ENCODE results near the gene MEN1. TPM values are rescaled to one million over a fixed set of nuclear protein-coding genes. Genes with fewer than 3 reads are reported as not detected.

Gene MEN1
- total RNA-seq, result 10 to 100 TPM in 1 of 2 donors, 1 to 10 TPM in 1; 9.7 to 35.1 TPM

DNA sequence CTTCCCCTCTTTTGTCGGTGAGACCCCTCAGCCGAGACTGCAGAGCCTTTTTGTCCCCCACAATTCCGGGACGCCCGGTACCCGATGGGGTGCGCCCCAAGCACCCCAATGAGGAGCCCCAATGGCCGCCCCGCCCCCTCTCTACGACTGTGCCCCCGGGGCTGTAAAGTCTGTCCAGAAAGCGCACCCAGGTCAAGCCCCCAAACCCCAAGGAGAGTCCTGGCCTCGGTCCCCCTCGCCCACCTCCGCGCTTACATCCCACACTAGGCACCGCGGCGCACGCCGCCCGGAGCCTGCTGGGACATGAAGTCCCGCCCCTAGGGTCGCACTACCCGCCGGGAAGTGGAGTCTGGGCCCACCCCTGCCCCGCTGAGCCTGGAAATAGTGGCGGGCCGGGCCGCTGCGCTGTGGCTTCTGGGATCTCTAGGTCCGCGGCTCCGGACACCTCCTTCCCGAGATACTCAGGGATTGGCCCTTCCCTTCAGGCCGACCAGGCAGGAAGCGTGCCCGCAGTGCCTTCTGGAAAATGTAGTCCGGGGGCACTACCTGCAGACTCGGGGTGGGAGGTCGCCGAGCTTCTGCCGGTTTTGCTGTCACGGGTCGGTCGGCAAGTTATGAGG lies at the start of gene MEN1:
TSS of gene MEN1 (minus strand) at position 281 of the 620 bp plus-strand sequence. CDS start 442 bp downstream, outside the sequence.
- Mint-ChIP-seq H3K27ac (peak within 1 kb of the TSS; percentile 85 to 86), H3K36me3 (peaks cover 5 to 6% of the 10 kb centered on the region in 2 donors), H3K9me3 (no peaks in the 10 kb centered on the region)
- ATAC-seq, result peak; percentile 89 to 93
- peak; percentile 69 to 79 for DNase-seq (ENCODE audit: low spot score in 2 of 2)

- DNase-seq (ENCODE audit: low spot score in 2 of 2), result peak; percentile 64 to 79
- Mint-ChIP-seq H3K36me3 (peaks cover 30 to 31% of the 10 kb centered on the region in 2 donors), H3K27ac (peak overlapping the region; percentile 95 to 99), H3K9me3 (no peaks in the 10 kb centered on the region)
- peak; percentile 57 to 85 for ATAC-seq
These were observed 49.4 kb upstream of the MEN1 start for GRCh38 chr11:64859542-64860414.

DNA sequence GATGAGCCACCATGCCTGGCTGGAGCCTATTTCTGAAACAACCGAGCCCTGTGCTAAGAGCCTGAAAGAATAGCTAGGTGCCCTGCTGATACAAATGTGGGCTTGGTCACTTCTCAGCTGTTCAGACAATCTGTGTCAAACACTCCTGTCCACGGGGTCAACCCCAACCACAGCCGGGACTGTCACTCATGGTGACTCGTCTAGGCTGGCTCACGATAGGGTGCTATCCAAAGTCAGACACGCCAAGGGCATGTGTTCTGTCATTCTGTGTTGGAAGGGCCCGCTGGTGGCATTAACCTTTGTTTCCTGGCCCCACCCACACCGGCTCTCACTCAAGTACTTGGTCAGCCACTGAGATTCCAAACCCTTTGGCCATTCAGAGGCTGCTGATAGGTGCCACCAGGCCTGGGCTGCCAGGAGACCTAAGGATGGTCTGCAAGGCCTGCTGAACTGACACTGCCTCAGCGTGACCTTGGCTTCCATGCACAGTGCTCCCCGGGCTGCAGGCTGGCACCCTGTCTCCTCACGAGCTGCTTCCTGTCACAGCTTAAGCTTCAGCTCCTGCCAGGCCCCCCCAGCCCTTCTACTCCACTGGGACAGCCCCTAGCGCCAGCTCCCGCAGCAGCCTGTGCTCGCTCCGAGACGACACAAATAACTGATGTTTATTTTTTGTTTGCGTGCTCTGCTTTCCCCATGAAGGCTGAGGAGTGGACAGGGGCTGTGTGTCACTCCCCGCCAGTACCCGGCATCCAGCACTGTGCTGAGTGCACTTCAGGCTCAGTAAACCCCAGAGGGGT lies 48.3 kb upstream of the MEN1 start:
- Mint-ChIP-seq H3K9me3 (no peaks in the 10 kb centered on the region), H3K36me3 (peaks cover 38 to 39% of the 10 kb centered on the region in 2 donors), H3K27ac (peak overlapping the region; percentile 95 to 99)
- peak; percentile 45 to 75 for ATAC-seq
- DNase-seq (ENCODE audit: low spot score in 2 of 2), result peak; percentile 55 to 91

GRCh38 chr11:64857485-64857884 lies 47.1 kb upstream of the MEN1 start:
- H3K9me3 Mint-ChIP-seq, result no peaks in the 10 kb centered on the region
- peak overlapping the region; percentile 36 to 80 for H3K27ac Mint-ChIP-seq
- peaks cover 44 to 47% of the 10 kb centered on the region in 2 donors for H3K36me3 Mint-ChIP-seq
- DNase-seq (ENCODE audit: low spot score in 2 of 2), result no peak
- ATAC-seq, result no peak

DNA sequence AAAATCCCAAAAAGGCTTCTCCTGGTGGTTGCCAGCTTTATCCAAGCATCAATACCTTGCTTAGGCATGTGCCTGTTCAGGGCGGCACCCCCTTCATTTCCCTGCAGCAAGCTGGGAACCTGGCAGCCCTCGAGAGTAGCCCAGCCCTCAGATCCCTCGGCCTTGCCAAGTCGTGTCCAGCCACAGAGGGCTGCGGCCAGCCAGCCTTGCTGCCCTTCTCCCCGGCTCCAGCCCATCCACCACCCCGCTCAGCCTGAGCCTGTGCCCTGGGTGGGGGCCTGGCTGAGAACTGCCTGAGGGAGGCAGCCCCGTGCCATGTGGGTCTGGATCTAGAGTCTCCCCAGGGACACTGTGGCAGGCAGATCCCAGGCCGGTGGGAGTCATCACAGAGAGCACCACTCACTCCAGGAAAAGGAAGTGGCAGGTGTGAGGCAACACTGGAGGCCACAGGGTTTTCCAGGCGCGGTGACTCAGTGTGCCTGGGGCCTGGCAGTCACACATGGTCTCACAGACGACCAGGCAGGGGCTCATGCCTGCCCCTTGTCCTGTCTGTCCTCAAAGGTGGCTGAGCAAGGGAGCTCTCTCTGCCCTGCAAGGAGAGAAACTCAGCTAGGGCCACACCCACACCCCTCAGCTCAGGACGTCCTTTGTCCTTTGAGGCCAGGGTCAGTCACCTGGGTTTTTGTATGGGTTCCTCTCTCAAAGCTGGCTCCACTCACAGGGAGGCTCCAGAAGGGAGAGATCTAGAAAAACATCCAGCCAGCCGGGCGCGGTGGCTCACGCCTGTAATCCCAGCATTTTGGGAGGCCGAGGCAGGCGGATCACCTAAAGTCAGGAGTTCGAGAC lies 46.3 kb upstream of the MEN1 start:
- Mint-ChIP-seq H3K9me3 (no peaks in the 10 kb centered on the region), H3K27ac (peak overlapping the region; percentile 29 to 80), H3K36me3 (peaks cover 44 to 47% of the 10 kb centered on the region in 2 donors)
- peak; percentile 47 to 52 for ATAC-seq
- peak; percentile 64 to 89 for DNase-seq (ENCODE audit: low spot score in 2 of 2)

GRCh38 chr11:64855596-64856304 lies 45.4 kb upstream of the MEN1 start:
- peaks cover 44 to 47% of the 10 kb centered on the region in 2 donors for H3K36me3 Mint-ChIP-seq
- ATAC-seq (no peak), DNase-seq (ENCODE audit: low spot score in 2 of 2) (no peak)
- no peaks in the 10 kb centered on the region for H3K9me3 Mint-ChIP-seq
- H3K27ac Mint-ChIP-seq, result peak overlapping the region; percentile 65 to 80

GRCh38 chr11:64854534-64855502 lies 44.5 kb upstream of the MEN1 start:
- peak overlapping the region; percentile 65 to 80 for H3K27ac Mint-ChIP-seq
- DNase-seq (ENCODE audit: low spot score in 2 of 2) (no peak), ATAC-seq (no peak)
- H3K36me3 Mint-ChIP-seq, result peaks cover 37 to 40% of the 10 kb centered on the region in 2 donors
- H3K9me3 Mint-ChIP-seq, result no peaks in the 10 kb centered on the region

DNA sequence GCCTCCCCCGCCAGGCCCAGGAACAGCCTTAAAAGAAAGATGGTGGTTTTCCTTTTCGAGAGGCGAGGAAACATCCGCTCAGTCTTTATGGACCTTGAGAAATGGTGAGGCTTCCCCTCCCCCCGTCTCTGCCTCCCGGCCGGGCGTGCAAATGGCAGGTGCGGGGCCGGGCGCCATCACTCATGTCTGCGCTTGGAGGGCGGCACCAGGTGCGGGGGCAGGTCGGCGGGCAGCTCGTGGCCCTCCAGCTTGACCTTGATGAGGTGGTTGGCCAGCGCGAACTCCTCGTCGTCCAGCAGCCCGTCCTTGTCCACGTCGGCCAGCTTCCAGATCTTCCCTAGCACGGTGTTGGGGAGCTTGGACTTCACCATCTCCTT lies 43.8 kb upstream of the MEN1 start:
- peak overlapping the region in 1 of 2 donors; percentile 80 for H3K27ac Mint-ChIP-seq
- H3K9me3 Mint-ChIP-seq, result no peaks in the 10 kb centered on the region
- DNase-seq (ENCODE audit: low spot score in 2 of 2), result no peak
- ATAC-seq, result no peak
- H3K36me3 Mint-ChIP-seq, result peaks cover 34 to 39% of the 10 kb centered on the region in 2 donors

GRCh38 chr11:64853709-64854108 lies 43.4 kb upstream of the MEN1 start:
- ATAC-seq (no peak), DNase-seq (ENCODE audit: low spot score in 2 of 2) (no peak)
- Mint-ChIP-seq H3K27ac (peak overlapping the region; percentile 75 to 81), H3K36me3 (peaks cover 34 to 39% of the 10 kb centered on the region in 2 donors), H3K9me3 (no peaks in the 10 kb centered on the region)

GRCh38 chr11:64852804-64853509 lies 42.6 kb upstream of the MEN1 start:
- ATAC-seq, result no peak
- peak overlapping the region; percentile 81 to 92 for H3K27ac Mint-ChIP-seq
- DNase-seq (ENCODE audit: low spot score in 2 of 2), result no peak
- peaks cover 34 to 39% of the 10 kb centered on the region in 2 donors for H3K36me3 Mint-ChIP-seq
- H3K9me3 Mint-ChIP-seq, result no peaks in the 10 kb centered on the region

DNA sequence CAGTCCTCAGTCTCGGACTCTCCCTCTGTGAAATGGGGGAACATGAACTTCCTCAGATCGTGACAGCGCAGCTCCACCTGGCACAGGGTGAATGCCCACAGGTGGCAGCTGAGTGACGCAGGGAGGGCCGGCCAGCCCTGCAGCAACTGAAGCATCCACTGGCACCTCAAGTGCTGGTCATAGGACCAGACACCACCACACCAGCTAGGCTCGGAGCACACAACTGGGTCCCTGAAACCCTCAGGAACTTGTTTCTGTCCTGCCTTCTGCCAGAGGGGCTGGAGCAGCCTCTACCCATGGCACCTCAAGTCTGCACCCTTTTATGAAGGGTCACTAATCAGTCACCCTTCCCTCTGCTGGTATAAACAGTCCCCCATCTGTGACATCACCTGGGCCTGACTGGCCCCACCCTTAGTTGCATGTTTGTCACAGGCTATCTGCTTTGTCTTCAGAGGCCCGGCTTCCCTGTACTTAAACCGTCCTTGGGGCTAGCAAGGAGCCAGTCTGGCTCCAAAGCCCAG lies 41.5 kb upstream of the MEN1 start:
- ATAC-seq, result peak in 1 of 2 donors; percentile 10
- peak overlapping the region; percentile 81 to 92 for H3K27ac Mint-ChIP-seq
- DNase-seq (ENCODE audit: low spot score in 2 of 2), result no peak
- H3K9me3 Mint-ChIP-seq, result no peaks in the 10 kb centered on the region
- peaks cover 34 to 35% of the 10 kb centered on the region in 2 donors for H3K36me3 Mint-ChIP-seq

- peak overlapping the region; percentile 81 to 92 for H3K27ac Mint-ChIP-seq
- H3K36me3 Mint-ChIP-seq, result peaks cover 26 to 29% of the 10 kb centered on the region in 2 donors
- ATAC-seq, result peak; percentile 57 to 79
- no peaks in the 10 kb centered on the region for H3K9me3 Mint-ChIP-seq
- peak in 1 of 2 donors; percentile 88 for DNase-seq (ENCODE audit: low spot score in 2 of 2)
These were observed 40.7 kb upstream of the MEN1 start for GRCh38 chr11:64850979-64851567.

- H3K36me3 Mint-ChIP-seq, result peaks cover 13 to 16% of the 10 kb centered on the region in 2 donors
- H3K9me3 Mint-ChIP-seq, result no peaks in the 10 kb centered on the region
- no peak for ATAC-seq
- DNase-seq (ENCODE audit: low spot score in 2 of 2), result no peak
- peak overlapping the region in 1 of 2 donors; percentile 51 for H3K27ac Mint-ChIP-seq
These were observed 39.4 kb upstream of the MEN1 start for GRCh38 chr11:64849598-64850356.

All from activated naive CD4-positive, alpha-beta T cell treated with anti-CD3 and anti-CD28 coated beads, Interleukin-2, amount 50 U/mL, for 72 hours (primary cell).